ENCODE measurements around the gene TRIL.
A peak's percentile ranks its signal among the peaks of the same experiment; 100 is the strongest.

TRIL gene

GRCh38 chr7:28961972-28962371 is 3.8 kb upstream of the TRIL start:
- H3K36me3 ChIP-seq: no peaks in the 10 kb centered on the region
- H3K4me3 ChIP-seq (ENCODE audit: low read depth, low read length): no peak overlapping the region
- H3K9me3 ChIP-seq: no peaks in the 10 kb centered on the region
- TF ChIP-seq CTCF (IDR thresholded peaks at IDR 0.05; ENCODE audit: low read depth, low read length): no peak
- H3K4me1 ChIP-seq: no peaks in the 10 kb centered on the region
- no peak for DNase-seq
- peaks cover 44% of the 10 kb centered on the region for H3K27me3 ChIP-seq

GRCh38 chr7:28960071-28960840 is 2.1 kb upstream of the TRIL start:
- no peak for TF ChIP-seq CTCF (IDR thresholded peaks at IDR 0.05; ENCODE audit: low read depth, low read length)
- Histone ChIP-seq H3K27me3 (peaks cover 57% of the 10 kb centered on the region), H3K4me1 (peaks cover 2% of the 10 kb centered on the region; the same call in 1 of the 2 replicates), H3K4me3 (ENCODE audit: low read depth, low read length) (no peak overlapping the region), H3K9me3 (no peaks in the 10 kb centered on the region), H3K36me3 (no peaks in the 10 kb centered on the region)
- no peak for DNase-seq

GRCh38 chr7:28958980-28959347 is 834 bp upstream of the TRIL start:
- Histone ChIP-seq H3K9me3 (no peaks in the 10 kb centered on the region), H3K27me3 (peaks cover 57% of the 10 kb centered on the region), H3K4me1 (peaks cover 9% of the 10 kb centered on the region), H3K36me3 (no peaks in the 10 kb centered on the region), H3K4me3 (ENCODE audit: low read depth, low read length) (no peak overlapping the region)
- no peak for TF ChIP-seq CTCF (IDR thresholded peaks at IDR 0.05; ENCODE audit: low read depth, low read length)
- DNase-seq: no peak

- no peak for TF ChIP-seq CTCF (IDR thresholded peaks at IDR 0.05; ENCODE audit: low read depth, low read length)
- Histone ChIP-seq H3K27me3 (peaks cover 57% of the 10 kb centered on the region), H3K4me3 (ENCODE audit: low read depth, low read length) (peak overlapping the region; percentile 48), H3K9me3 (no peaks in the 10 kb centered on the region), H3K36me3 (no peaks in the 10 kb centered on the region), H3K4me1 (peaks cover 15% of the 10 kb centered on the region)
- peak; percentile 16 for DNase-seq
Measured at GRCh38 chr7:28957751-28958234, 337 bp downstream of the TRIL start.

GRCh38 chr7:28957064-28957750 is 923 bp downstream of the TRIL start:
- no peaks in the 10 kb centered on the region for H3K36me3 ChIP-seq
- H3K4me1 ChIP-seq: peaks cover 21% of the 10 kb centered on the region
- H3K4me3 ChIP-seq (ENCODE audit: low read depth, low read length): peak overlapping the region; percentile 48
- peak; percentile 47 for DNase-seq
- H3K9me3 ChIP-seq: no peaks in the 10 kb centered on the region
- peaks cover 56% of the 10 kb centered on the region for H3K27me3 ChIP-seq
- no peak for TF ChIP-seq CTCF (IDR thresholded peaks at IDR 0.05; ENCODE audit: low read depth, low read length)

- Histone ChIP-seq H3K4me3 (ENCODE audit: low read depth, low read length) (peak overlapping the region; percentile 48), H3K27me3 (peaks cover 53% of the 10 kb centered on the region)
- peak; percentile 69 for DNase-seq
Measured at GRCh38 chr7:28956608-28957063, 1.5 kb downstream of the TRIL start.

More at GRCh38 chr7:28956608-28957063, 1.5 kb downstream of the TRIL start:
- H3K9me3 ChIP-seq: no peaks in the 10 kb centered on the region
- H3K36me3 ChIP-seq: no peaks in the 10 kb centered on the region
- TF ChIP-seq CTCF (IDR thresholded peaks at IDR 0.05; ENCODE audit: low read depth, low read length): peak; percentile 66
- peaks cover 21% of the 10 kb centered on the region for H3K4me1 ChIP-seq
